WTC11 (cell line): Measurements from ENCODE around the gene HIF3A. TPM values are rescaled to one million over a fixed set of nuclear protein-coding genes. Genes with fewer than 3 reads are reported as not detected.
A peak's percentile ranks its signal among the peaks of the same experiment; 100 is the strongest.

ENCODE experiments used
- ATAC-seq: fragments of 200-7000 bp; cut with Tn5 transposase; 2 replicates; pipeline ENCODE4 v1.10.0; 2021; ENCODE audit warnings: mild to moderate bottlenecking, moderate library complexity
- CTCF ChIA-PET: fragments of 300-600 bp; sonication (Branson Sonifier 250); formaldehyde crosslinking; loops from one replicate; lab custom pipeline; 2021; ENCODE audit warnings: antibody characterized with exemption; lab: Charles Lee
- POLR2A ChIA-PET: fragments of 350-600 bp; sonication (Branson Sonifier 250); formaldehyde crosslinking; loops from one replicate; lab custom pipeline; 2021; ENCODE audit warnings: antibody characterized with exemption; lab: Charles Lee
- DNase-seq: peaks from one replicate; pipeline ENCODE4 v3.0.0; 2021; ENCODE audit warnings: low spot score
- H3K27ac Mint-ChIP-seq: 2 replicates; pipeline ENCODE4 v1.8.0; 2021; ENCODE audit warnings: mixed read lengths
- H3K27me3 Mint-ChIP-seq: 2 replicates; pipeline ENCODE4 v1.8.0; 2021; ENCODE audit warnings: low read depth, mild to moderate bottlenecking, moderate library complexity, mixed read lengths
- H3K36me3 Mint-ChIP-seq: 2 replicates; pipeline ENCODE4 v1.8.0; 2021; ENCODE audit warnings: mixed read lengths
- H3K4me1 Mint-ChIP-seq: 2 replicates; pipeline ENCODE4 v1.8.0; 2022; ENCODE audit warnings: mixed read lengths
- H3K4me3 Mint-ChIP-seq: 2 replicates; pipeline ENCODE4 v1.8.0; 2021; ENCODE audit warnings: mild to moderate bottlenecking, moderate library complexity, mixed read lengths
- H3K9me3 Mint-ChIP-seq: 2 replicates; pipeline ENCODE4 v1.8.0; 2021; ENCODE audit warnings: mixed read lengths
- CREB1 ChIP-seq: sonication (generic); formaldehyde crosslinking; IDR thresholded peaks from 2 replicates; pipeline ENCODE4 v1.8.0; 2023; ENCODE audit warnings: mild to moderate bottlenecking, missing genetic modification reagents
- ELF4 ChIP-seq: sonication (generic); formaldehyde crosslinking; IDR thresholded peaks from 2 replicates; pipeline ENCODE4 v1.8.1; 2022; ENCODE audit warnings: low read depth, mild to moderate bottlenecking, moderate library complexity, missing genetic modification reagents
- GABPB1 ChIP-seq: sonication (generic); formaldehyde crosslinking; IDR thresholded peaks from 2 replicates; pipeline ENCODE4 v1.8.1; 2023; ENCODE audit warnings: mild to moderate bottlenecking, missing genetic modification reagents
- MYBL2 ChIP-seq: sonication (generic); formaldehyde crosslinking; IDR thresholded peaks from 2 replicates; pipeline ENCODE4 v1.8.1; 2023; ENCODE audit warnings: mild to moderate bottlenecking, moderate library complexity, missing genetic modification reagents
- OVOL2 ChIP-seq: fragments of 250-450 bp; sonication (Bioruptor Pico); IDR thresholded peaks from 2 replicates; pipeline ENCODE4 v1.9.0; 2021; ENCODE audit warnings: mild to moderate bottlenecking, borderline replicate concordance
- SMAD3 ChIP-seq: sonication (generic); formaldehyde crosslinking; IDR thresholded peaks from 2 replicates; pipeline ENCODE4 v1.8.0; 2022; ENCODE audit warnings: missing genetic modification reagents, mild to moderate bottlenecking, borderline replicate concordance
- SOX15 ChIP-seq: fragments of 250-450 bp; sonication (Bioruptor Pico); IDR thresholded peaks from 2 replicates; pipeline ENCODE4 v1.9.0; 2021; ENCODE audit warnings: mild to moderate bottlenecking
- SP1 ChIP-seq: sonication (generic); formaldehyde crosslinking; conservative IDR thresholded peaks from 2 replicates; pipeline ENCODE4 v1.8.1; 2022; ENCODE audit warnings: missing genetic modification reagents
- TEAD1 ChIP-seq: sonication (generic); formaldehyde crosslinking; IDR thresholded peaks from 2 replicates; pipeline ENCODE4 v1.8.0; 2022; ENCODE audit warnings: mild to moderate bottlenecking, missing genetic modification reagents
- TEAD4 ChIP-seq: sonication (generic); formaldehyde crosslinking; IDR thresholded peaks from 2 replicates; pipeline ENCODE4 v1.8.0; 2022; ENCODE audit warnings: mild to moderate bottlenecking, missing genetic modification reagents
- ZNF219 ChIP-seq: sonication (generic); formaldehyde crosslinking; IDR thresholded peaks from 2 replicates; pipeline ENCODE4 v1.8.0; 2023; ENCODE audit warnings: missing genetic modification reagents, mild to moderate bottlenecking, borderline replicate concordance
- total RNA-seq: library from RNA; stranded (reverse); gene quantifications from 3 replicates; pipeline ENCODE4 v1.2.3, GENCODE V29; 2021
- TF ChIP-seq, protein P1 (sequence below): sonication (generic); formaldehyde crosslinking; IDR thresholded peaks from 2 replicates; pipeline ENCODE4 v1.8.0; 2023; ENCODE audit warnings: mild to moderate bottlenecking, missing genetic modification reagents
- TF ChIP-seq, protein P2 (sequence below): sonication (generic); formaldehyde crosslinking; conservative IDR thresholded peaks from 2 replicates; pipeline ENCODE4 v1.8.1; 2022; ENCODE audit warnings: mild to moderate bottlenecking, missing genetic modification reagents
- TF ChIP-seq, protein P3 (sequence below): sonication (generic); formaldehyde crosslinking; IDR thresholded peaks from 2 replicates; pipeline ENCODE4 v1.8.0; 2022; ENCODE audit warnings: mild to moderate bottlenecking, missing genetic modification reagents
- TF ChIP-seq, protein P4 (sequence below): sonication (generic); formaldehyde crosslinking; IDR thresholded peaks from 2 replicates; pipeline ENCODE4 v1.8.1; 2023; ENCODE audit warnings: mild to moderate bottlenecking, missing genetic modification reagents, moderate library complexity
- TF ChIP-seq, protein P5 (sequence below): fragments of 250-450 bp; sonication (Bioruptor Pico); IDR thresholded peaks from 2 replicates; pipeline ENCODE4 v1.9.0; 2021; ENCODE audit warnings: moderate library complexity, mild to moderate bottlenecking, inconsistent platforms, borderline replicate concordance
- TF ChIP-seq, protein P6 (sequence below): sonication (generic); formaldehyde crosslinking; IDR thresholded peaks from 2 replicates; pipeline ENCODE4 v1.8.1; 2022; ENCODE audit warnings: mild to moderate bottlenecking, moderate library complexity, missing genetic modification reagents
- TF ChIP-seq, protein P7 (sequence below): fragments of 250-450 bp; sonication (Bioruptor Pico); conservative IDR thresholded peaks from 2 replicates; pipeline ENCODE4 v1.9.0; 2021; ENCODE audit warnings: mild to moderate bottlenecking

HIF3A gene
- total RNA-seq, 1 experiment from 2014 or later: 31.8 TPM

DNA sequence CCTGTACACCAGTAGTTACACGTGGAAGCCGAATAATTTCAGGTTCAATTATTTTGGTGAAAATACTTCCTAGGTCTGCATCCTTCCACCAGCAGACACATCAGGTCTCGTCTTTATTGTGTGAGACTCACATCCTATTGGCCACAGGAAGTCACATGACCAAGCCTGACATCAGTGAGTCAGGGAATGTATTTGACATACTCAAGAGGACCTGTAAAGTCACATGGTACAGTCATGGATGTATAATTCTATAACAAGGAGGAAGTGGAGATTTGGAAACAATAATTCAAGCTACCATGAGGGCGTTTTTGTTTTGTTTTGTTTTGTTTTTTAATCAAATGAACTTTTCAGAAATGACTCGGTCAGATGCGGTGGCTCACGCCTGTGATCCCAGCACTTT, 9.3 kb upstream of the HIF3A start:
- Mint-ChIP-seq H3K27ac (no peak overlapping the region), H3K4me3 (no peak overlapping the region), H3K36me3 (no peaks in the 10 kb centered on the region), H3K27me3 (peaks cover 7% of the 10 kb centered on the region), H3K4me1 (no peaks in the 10 kb centered on the region), H3K9me3 (peaks cover 6% of the 10 kb centered on the region; the same call in 1 of the 2 replicates)
- no peak for ATAC-seq
- ChIA-PET POLR2A (no interaction called here), CTCF (interaction anchor here (0.6 to 0.9 kb wide), 2 partner anchors 11 to 13 kb away, joined by 3 to 4 read pairs; no protein-coding TSS in a partner anchor)
- TF ChIP-seq, protein P1, sequence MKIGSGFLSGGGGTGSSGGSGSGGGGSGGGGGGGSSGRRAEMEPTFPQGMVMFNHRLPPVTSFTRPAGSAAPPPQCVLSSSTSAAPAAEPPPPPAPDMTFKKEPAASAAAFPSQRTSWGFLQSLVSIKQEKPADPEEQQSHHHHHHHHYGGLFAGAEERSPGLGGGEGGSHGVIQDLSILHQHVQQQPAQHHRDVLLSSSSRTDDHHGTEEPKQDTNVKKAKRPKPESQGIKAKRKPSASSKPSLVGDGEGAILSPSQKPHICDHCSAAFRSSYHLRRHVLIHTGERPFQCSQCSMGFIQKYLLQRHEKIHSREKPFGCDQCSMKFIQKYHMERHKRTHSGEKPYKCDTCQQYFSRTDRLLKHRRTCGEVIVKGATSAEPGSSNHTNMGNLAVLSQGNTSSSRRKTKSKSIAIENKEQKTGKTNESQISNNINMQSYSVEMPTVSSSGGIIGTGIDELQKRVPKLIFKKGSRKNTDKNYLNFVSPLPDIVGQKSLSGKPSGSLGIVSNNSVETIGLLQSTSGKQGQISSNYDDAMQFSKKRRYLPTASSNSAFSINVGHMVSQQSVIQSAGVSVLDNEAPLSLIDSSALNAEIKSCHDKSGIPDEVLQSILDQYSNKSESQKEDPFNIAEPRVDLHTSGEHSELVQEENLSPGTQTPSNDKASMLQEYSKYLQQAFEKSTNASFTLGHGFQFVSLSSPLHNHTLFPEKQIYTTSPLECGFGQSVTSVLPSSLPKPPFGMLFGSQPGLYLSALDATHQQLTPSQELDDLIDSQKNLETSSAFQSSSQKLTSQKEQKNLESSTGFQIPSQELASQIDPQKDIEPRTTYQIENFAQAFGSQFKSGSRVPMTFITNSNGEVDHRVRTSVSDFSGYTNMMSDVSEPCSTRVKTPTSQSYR (CRISPR knock-in tag): no peak
- TF ChIP-seq ZNF219 (CRISPR knock-in tag): no peak
- TF ChIP-seq CREB1 (CRISPR knock-in tag): no peak
- TF ChIP-seq, protein P2, sequence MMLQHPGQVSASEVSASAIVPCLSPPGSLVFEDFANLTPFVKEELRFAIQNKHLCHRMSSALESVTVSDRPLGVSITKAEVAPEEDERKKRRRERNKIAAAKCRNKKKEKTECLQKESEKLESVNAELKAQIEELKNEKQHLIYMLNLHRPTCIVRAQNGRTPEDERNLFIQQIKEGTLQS: no peak
- TF ChIP-seq, protein P3, sequence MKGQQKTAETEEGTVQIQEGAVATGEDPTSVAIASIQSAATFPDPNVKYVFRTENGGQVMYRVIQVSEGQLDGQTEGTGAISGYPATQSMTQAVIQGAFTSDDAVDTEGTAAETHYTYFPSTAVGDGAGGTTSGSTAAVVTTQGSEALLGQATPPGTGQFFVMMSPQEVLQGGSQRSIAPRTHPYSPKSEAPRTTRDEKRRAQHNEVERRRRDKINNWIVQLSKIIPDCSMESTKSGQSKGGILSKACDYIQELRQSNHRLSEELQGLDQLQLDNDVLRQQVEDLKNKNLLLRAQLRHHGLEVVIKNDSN (CRISPR knock-in tag): peak; percentile 55; the same call in 1 of the 2 replicates
- TF ChIP-seq SMAD3 (CRISPR knock-in tag): no peak
- TF ChIP-seq, protein P4, sequence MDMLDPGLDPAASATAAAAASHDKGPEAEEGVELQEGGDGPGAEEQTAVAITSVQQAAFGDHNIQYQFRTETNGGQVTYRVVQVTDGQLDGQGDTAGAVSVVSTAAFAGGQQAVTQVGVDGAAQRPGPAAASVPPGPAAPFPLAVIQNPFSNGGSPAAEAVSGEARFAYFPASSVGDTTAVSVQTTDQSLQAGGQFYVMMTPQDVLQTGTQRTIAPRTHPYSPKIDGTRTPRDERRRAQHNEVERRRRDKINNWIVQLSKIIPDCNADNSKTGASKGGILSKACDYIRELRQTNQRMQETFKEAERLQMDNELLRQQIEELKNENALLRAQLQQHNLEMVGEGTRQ (CRISPR knock-in tag): peak; percentile 82
- TF ChIP-seq, protein P5, sequence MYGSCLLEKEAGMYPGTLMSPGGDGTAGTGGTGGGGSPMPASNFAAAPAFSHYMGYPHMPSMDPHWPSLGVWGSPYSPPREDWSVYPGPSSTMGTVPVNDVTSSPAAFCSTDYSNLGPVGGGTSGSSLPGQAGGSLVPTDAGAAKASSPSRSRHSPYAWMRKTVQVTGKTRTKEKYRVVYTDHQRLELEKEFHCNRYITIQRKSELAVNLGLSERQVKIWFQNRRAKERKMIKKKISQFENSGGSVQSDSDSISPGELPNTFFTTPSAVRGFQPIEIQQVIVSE (CRISPR knock-in tag): no peak
- no peak for DNase-seq

DNA sequence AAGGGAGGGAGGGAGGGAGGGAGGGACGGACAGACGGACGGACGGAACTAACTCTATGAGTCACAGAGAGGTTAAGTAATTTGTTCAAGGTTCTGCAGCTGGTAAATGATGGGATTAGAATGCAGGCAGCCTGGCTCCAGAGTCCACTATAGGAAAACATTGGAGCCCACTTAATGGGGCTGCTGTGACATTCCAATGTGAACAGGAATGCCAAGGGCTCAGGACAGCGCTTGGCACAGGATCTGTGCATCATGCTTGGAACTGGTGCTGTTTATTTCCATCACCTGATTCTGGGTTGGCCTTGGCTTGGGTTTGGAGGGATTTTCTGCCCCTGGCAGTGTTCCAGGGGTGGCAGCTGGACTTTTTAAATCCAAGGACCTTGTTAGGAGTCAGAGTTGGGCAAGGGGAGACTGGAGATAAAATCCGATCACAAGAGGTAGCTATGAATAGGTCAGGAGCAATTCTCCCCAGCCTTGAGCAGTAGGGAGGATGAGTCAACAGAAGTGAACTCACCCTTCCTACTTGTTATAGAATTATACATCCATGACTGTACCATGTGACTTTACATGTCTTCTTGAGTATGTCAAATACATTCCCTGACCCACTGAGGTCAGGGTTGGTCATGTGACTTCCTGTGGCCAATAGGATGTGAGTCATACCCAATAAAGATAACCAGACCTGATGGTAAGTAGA, 7.8 kb upstream of the HIF3A start:
- Mint-ChIP-seq H3K36me3 (no peaks in the 10 kb centered on the region), H3K27me3 (peaks cover 7% of the 10 kb centered on the region), H3K27ac (no peak overlapping the region), H3K9me3 (peaks cover 6% of the 10 kb centered on the region; the same call in 1 of the 2 replicates), H3K4me3 (no peak overlapping the region), H3K4me1 (no peaks in the 10 kb centered on the region)
- CTCF ChIA-PET: interaction anchor here (2.5 kb wide), 1 partner anchor 8 kb away, joined by 10 read pairs; no protein-coding TSS in a partner anchor
- TF ChIP-seq, protein P6, sequence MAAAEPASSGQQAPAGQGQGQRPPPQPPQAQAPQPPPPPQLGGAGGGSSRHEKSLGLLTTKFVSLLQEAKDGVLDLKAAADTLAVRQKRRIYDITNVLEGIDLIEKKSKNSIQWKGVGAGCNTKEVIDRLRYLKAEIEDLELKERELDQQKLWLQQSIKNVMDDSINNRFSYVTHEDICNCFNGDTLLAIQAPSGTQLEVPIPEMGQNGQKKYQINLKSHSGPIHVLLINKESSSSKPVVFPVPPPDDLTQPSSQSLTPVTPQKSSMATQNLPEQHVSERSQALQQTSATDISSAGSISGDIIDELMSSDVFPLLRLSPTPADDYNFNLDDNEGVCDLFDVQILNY (CRISPR knock-in tag): no peak
- TF ChIP-seq SP1: no peak
- TF ChIP-seq SOX15 (CRISPR knock-in tag): no peak
- no peak for TF ChIP-seq ELF4 (CRISPR knock-in tag)
- no peak for TF ChIP-seq TEAD1 (CRISPR knock-in tag)
- TF ChIP-seq, protein P5 (CRISPR knock-in tag): no peak
- no peak for TF ChIP-seq GABPB1
- no peak for TF ChIP-seq TEAD4 (CRISPR knock-in tag)
- TF ChIP-seq, protein P7, sequence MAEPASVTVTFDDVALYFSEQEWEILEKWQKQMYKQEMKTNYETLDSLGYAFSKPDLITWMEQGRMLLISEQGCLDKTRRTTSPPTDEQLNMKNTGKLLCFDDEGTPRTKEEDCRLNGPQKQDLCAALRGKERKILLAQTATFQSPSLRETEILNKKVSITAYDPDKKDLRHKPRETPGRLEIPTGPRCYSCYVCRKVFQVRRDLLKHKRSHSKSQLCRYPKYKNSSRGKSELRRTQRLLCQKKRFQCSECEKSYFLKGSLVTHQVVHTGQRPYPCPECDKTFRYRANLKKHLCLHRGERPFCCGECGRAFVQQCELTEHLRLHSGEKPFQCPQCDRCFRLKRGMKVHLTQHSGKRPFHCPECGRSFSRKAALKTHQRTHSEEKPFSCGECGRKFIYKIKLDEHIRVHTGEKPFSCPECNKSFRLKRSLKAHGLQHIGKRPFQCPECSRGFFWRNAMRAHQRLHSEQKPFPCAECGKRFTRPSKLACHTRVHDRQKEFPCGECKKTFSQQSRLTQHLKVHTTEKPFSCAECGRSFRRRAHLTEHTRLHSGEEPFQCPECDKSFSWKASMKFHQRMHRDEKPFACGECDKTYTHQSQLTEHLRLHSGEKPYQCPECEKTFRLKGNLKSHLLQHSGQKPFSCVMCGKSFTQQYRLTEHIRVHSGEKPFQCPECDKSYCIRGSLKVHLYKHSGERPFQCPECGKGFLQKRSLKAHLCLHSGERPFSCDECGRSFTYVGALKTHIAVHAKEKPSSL: no peak
- TF ChIP-seq OVOL2 (CRISPR knock-in tag): no peak
- no peak for TF ChIP-seq MYBL2
- DNase-seq: no peak
- POLR2A ChIA-PET: no interaction called here
- ATAC-seq: no peak
